Ramos (cell line): ENCODE results near the gene PPM1G.
"Not testable (repeated sequence)": the region's sequence is repeated elsewhere in the genome, so short reads cannot be mapped to it uniquely, and the experiment has no call there.

Experiments
- in situ Hi-C: fragments of 300-500 bp; cut with MboI; formaldehyde crosslinking; loops from one replicate; pipeline ENCODE4 v1.14.3; 2022; ENCODE audit warnings: low sequenced_read_pairs; ENCODE audit not compliant: unreplicated experiment

PPM1G gene

GRCh38 chr2:27409321-27410073, at the start of gene PPM1G:
Gene PPM1G, minus strand, starts transcription at chr2:27409591. Its CDS starts 169 bp downstream, at chr2:27409422.
- in situ Hi-C loops: no loop called here

- in situ Hi-C loops: no loop called here
Observed at GRCh38 chr2:27453968-27454367, 44.6 kb upstream of the PPM1G start.

GRCh38 chr2:27451095-27451494, 41.7 kb upstream of the PPM1G start:
- in situ Hi-C loops: no loop called here

GRCh38 chr2:27448381-27448780, 39.0 kb upstream of the PPM1G start:
- in situ Hi-C loops: no loop called here

- in situ Hi-C loops: no loop called here
Observed at GRCh38 chr2:27446057-27446456, 36.7 kb upstream of the PPM1G start.

DNA sequence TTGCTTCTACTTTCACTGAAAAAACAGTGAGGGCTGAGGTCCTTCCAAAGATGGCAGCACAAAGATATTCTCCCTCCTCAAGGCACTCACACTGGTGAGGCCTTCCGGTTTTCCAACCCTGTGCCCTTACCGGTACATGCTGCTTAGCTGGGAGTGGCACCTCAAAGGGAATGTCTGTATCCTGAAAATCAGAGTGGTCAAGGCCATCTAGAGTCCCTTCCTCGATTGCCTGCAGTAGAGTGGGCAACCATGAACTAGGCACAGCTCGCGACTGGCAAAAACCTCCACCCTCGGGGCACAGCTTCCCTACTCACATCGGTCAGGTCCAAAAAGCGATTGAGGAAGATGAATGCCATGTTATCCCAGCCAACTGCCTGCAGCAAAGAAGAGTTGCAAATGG, 36.2 kb upstream of the PPM1G start:
- in situ Hi-C loops: no loop called here

GRCh38 chr2:27445155-27445554, 35.8 kb upstream of the PPM1G start:
- in situ Hi-C loops: no loop called here

- in situ Hi-C loops: no loop called here
Observed at GRCh38 chr2:27442920-27443282, 33.5 kb upstream of the PPM1G start.

DNA sequence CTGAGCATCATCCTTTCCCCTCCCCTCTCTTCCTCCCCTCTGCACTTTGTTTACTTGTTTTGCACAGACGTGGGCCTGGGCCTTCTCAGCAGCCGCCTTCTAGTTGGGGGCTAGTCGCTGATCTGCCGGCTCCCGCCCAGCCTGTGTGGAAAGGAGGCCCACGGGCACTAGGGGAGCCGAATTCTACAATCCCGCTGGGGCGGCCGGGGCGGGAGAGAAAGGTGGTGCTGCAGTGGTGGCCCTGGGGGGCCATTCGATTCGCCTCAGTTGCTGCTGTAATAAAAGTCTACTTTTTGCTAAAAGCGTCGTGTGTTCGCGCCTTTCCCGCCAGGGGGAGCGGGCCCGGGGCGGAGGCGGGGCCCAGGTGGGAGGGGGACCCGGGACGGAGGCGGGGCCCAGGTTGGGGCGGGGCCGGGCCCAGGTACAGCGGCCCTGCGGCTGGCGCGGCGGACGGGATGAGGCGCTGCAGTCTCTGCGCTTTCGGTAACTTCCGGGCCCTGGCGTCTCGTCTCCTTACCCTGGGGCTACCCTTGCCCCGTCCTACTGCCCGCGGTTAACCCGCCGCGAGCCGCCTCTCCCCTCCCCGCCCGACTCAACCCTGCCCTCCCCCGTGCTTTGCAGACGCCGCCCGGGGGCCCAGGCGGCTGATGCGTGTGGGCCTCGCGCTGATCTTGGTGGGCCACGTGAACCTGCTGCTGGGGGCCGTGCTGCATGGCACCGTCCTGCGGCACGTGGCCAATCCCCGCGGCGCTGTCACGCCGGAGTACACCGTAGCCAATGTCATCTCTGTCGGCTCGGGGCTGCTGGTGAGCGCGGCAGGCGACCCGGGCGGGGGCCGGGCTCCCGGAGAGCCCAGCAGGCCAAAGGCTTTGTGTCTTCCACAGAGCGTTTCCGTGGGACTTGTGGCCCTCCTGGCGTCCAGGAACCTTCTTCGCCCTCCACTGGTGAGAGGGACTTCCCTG, 32.8 kb upstream of the PPM1G start, which contains the start of gene KRTCAP3:
Gene KRTCAP3, plus strand, starts transcription at position 424 of the 962 bp plus-strand sequence. Its CDS starts 32 bp downstream, at position 456.
- in situ Hi-C loops: no loop called here

- in situ Hi-C loops: no loop called here
Observed at GRCh38 chr2:27441226-27441926, 32.0 kb upstream of the PPM1G start.

DNA sequence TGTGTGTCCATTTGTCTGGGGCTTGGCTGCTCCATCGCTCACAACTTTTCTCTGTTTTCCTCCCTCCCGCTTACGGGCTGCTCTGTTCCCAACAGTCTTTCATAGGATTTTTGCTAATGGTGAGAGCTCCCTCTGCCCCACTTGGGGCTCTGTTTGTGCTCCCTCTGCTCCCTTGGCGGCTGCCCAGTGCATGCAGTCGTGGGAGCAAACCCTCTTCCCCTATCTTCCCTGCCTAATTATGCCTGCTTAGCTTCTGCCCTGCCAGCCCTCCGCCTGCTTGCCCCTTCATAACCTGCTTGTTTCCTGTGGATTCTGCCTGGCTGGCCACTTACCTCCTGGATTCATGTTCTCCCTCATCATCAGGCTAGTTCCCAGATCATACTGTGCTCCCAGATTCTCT, 26.2 kb upstream of the PPM1G start:
- in situ Hi-C loops: no loop called here

DNA sequence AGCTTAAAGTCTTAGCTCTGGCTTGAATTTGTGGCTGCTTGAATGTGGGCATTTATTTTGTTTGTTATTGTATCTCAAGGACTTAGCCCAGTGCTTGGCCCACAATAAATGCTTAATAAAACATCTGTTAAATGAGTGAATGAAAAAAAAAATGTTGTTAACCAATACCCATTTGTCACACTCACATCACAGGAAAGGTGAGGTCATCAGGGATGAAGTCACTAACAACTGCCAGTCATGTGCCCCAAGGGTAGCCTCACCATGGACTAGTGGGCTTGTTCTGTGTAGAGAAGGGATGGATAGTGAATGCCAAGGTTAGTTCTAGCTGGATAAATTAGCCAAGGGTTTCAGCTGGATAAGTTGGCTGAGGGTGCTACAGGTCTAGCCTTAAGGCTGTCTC, 22.0 kb upstream of the PPM1G start:
- in situ Hi-C loops: no loop called here

- in situ Hi-C loops: no loop called here
Observed at GRCh38 chr2:27428978-27429541, 19.7 kb upstream of the PPM1G start.

GRCh38 chr2:27428213-27428977, 19.0 kb upstream of the PPM1G start, which contains the start of gene NRBP1:
Gene NRBP1, plus strand, starts transcription at chr2:27428631. Its CDS starts 4,643 bp downstream, at chr2:27433274.
- in situ Hi-C loops: no loop called here

DNA sequence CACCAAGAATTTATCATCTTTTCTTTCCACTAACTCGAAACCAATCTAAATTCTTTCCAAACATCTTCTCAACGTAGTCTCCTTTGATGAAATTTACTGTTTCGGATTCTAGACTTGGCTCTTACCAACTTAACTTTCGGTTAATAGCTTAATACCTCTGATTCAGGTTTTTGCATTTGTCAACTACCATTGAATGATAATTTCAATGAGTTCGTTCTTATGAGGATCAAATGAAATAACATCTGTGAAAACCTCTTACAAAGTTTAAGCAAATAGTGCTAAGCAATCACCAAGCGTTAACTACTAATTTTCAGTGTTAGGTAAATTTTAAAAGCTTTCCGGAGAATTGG, 18.4 kb upstream of the PPM1G start:
- in situ Hi-C loops: no loop called here

DNA sequence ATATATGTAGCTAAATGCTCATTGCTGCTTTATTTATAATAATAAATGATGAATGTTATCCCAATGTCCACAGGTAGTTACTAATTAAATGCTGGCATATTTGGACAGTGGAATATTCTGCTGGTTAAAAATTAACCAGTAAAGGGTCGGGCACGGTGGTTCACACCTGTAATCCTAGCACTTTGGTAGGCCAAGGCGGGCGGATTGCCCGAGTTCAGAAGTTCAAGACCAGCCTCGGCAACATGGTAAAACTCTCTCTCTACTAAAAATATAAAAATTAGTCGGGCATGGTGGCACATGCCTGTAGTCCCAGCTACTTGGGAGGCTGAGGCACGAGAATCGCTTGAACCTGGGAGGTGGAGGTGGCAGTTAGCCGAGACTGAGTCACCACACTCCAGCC, 15.6 kb upstream of the PPM1G start:
- in situ Hi-C loops: not testable (repeated sequence)

GRCh38 chr2:27422958-27423357, 13.6 kb upstream of the PPM1G start:
- in situ Hi-C loops: no loop called here

- in situ Hi-C loops: no loop called here
Observed at GRCh38 chr2:27421660-27422250, 12.4 kb upstream of the PPM1G start.

DNA sequence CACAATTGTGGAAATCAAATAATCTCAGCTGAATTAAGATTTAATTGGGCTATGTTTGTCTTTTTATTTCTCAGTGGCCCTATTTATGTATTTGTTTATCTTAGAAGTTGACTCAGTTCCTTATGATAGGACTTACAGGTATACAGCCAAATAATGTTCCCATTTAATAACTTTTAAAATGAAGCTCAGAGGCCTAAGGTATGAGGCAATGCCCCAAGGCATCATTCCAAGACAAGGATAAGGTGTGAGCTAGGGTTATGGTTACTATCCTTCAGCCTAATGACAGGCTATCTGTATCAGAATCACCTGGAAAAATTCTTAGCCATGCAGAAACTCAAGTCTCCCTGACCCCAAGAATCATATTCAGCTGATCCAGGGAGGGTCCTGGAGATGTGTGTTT, 11.6 kb upstream of the PPM1G start:
- in situ Hi-C loops: no loop called here
